Glomerular visceral epithelial cell (primary cell): Measurements from ENCODE around the gene CWC27.
"Not testable (repeated sequence)": the region's sequence is repeated elsewhere in the genome, so short reads cannot be mapped to it uniquely, and the experiment has no call there.

Experiments
- DNase-seq: peaks from one replicate; pipeline ENCODE4 v3.0.0-alpha.2; 2016; ENCODE audit errors: extremely low spot score

Gene CWC27

GRCh38 chr5:64838803-64839202 is 70.1 kb downstream of the CWC27 start:
- no peak for DNase-seq

- DNase-seq, result no peak
These were observed 71.2 kb downstream of the CWC27 start for GRCh38 chr5:64839936-64840335.

DNA sequence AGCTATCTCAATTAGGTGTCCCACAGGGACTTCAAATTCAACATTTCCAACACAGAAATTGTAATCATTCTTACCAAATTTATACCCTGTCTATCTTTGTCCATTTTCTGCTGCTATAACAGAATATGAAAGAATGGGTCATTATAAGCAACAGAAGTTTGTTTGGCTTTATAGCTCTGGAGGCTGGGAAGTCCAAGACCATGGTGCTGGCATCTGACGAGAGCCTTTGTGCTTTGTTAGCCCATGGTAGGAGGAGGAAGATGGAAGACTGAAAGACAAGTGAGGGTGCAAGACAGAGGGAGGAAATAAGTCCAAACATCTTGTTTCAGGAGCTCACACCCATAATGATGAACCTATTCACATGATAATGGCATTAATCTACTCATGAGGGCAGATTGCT is 72.2 kb downstream of the CWC27 start:
- no peak for DNase-seq

DNA sequence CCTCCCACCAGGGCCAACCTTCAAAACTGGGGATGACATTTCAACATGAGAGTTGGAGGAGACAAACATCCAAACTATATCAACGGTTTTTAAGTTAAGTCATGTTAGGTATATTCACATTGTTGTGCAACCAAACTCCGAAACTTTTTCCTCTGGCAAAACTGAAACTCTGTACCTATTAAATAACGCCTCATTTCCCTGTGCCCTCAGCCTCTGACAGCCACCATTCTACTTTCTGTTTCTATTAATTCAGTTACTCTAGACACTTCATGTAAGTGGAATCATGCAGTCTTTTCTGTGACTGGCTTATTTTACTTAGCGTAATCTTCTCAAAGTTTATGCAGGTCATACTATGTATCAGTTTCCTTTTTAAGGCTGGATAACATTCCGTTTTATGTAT is 85.0 kb downstream of the CWC27 start:
- DNase-seq, result no peak

DNA sequence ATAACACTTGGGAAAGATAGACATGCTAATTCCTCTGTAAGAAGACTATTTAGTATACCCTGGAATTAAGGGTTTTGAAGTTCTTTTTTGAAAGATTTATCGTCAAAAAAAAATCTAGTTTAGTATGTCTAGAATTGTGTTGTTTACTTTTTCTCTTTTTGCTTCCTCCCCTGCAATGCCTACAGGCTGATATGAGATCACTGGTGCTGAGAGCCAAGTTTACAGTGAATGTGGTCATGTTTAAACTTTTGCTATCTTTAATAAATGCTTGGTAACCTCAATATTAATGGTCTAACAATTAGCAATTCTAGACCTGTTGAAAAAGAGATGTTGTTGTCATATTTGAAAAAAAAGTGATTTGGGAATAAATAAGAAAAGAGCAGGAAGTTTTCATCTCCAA is 86.1 kb downstream of the CWC27 start:
- no peak for DNase-seq

- DNase-seq, result no peak
These were observed 91.2 kb downstream of the CWC27 start for GRCh38 chr5:64859881-64860280.

DNA sequence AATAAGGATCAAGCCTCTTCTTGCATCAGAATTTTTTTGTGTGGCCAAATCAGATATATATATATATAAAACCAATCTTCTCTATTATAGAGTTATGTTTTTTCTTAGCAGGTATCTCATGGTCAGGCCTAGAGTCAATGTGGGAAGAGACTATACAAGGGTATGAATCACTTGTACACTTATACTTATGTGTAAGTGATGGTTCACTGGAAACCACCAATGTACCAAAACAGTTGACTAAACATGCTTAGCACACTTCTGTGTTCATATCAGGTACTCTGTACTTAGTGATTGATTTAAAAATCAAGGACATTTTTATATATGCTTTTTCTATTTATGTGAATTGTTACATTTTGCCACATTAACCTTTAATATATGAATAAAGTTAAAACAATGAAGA is 92.6 kb downstream of the CWC27 start:
- no peak for DNase-seq

DNA sequence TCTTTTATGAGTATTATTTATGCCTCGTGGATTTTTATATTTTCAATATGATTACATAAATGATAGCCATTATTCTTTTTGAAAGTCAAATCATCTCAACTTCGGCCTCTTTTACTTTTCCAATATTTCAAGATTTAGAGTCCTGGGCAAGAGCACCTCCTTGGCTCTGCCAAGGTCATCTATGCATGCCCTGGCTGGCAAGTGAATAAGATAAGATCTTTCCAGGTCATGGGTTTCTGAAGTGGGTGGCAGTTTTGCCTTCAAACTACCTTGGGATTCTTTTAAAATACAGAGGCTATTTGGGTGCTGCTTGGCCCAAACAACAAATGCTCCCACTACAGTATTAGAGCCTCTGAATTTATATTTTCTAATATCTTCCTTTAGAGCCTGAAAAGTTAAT is 95.4 kb downstream of the CWC27 start:
- DNase-seq, result no peak

DNA sequence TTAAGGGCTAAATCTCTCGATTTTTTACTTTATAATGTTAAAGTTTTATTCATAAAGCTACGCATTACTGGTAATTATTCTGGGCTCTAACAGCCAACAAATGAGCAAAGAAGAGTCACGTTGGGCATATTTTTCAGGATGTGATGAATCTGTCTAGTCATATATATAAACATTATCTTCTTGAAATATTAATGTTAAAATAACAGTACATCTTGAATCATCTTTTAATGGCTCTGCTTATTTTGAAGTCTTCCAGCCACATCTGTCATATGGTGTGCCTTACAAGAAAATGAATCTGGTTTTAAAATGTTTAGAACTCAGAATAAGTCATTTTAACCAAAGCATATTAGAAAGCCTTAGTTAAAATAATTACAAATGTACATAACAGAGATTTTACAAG is 96.9 kb downstream of the CWC27 start:
- no peak for DNase-seq

DNA sequence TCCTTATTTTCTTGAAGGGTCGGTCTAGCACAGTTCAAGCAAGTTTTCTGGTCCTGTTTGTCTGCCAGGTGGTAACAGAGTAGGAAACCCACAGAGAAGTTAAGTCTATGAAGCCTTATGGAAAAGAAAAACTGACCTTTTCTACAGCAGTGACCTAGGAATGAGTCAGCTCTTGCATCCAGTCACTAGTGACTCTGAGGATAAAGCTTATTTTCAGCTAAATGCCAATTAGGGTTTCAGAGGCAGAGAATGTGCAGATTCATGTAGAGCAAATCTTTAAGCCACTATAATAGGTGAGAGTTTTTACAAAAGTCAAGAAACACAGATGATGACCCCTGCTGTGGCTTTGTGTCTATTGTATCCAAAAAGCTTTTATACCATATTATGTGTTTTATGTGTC is 100.7 kb downstream of the CWC27 start:
- DNase-seq, result peak; percentile 40

DNA sequence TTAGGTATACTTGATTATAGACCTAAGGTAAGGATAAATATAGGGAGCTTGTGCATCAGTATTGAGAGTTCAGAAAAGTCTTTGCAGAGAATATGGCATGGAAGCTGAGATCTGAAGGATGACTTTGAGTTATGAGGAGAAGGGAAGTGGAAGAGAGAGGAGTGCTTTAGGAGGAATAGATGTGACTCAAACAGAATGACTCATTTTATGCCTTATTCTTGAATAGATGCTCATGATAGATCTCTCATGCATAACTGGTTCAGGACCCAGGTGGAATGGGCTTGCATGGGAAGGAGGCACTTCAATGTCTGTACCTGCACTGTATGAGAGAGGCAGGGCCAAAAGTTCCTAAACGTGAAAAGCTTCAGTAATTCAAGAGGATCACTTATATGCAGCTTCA is 103.3 kb downstream of the CWC27 start:
- peak; percentile 5 for DNase-seq

DNA sequence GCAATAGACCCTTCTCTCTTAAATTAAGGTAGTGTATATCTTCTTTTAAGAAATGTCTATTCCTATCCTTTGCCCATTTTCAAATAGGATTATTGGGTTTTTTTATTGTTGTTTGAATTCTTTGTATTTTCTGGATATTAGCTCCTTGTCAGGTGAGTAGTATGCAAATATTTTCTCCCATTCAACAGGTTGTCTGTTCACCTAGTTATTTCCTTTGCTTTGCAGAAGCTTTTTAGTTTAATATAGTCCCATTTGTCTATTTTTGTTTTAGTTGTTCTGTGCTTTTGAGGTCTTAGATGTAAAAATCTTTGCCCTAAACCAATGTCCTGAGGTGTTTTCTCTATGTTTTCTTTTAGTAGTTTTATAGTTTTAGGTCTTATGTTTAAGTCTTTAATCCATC is 104.7 kb downstream of the CWC27 start:
- no peak for DNase-seq

- DNase-seq, result no peak
These were observed 106.0 kb downstream of the CWC27 start for GRCh38 chr5:64874753-64875152.

- DNase-seq, result no peak
These were observed 107.5 kb downstream of the CWC27 start for GRCh38 chr5:64876203-64876602.

- no peak for DNase-seq
These were observed 112.1 kb downstream of the CWC27 start for GRCh38 chr5:64880821-64881220.

- DNase-seq, result no peak
These were observed 115.2 kb downstream of the CWC27 start for GRCh38 chr5:64883912-64884311.

DNA sequence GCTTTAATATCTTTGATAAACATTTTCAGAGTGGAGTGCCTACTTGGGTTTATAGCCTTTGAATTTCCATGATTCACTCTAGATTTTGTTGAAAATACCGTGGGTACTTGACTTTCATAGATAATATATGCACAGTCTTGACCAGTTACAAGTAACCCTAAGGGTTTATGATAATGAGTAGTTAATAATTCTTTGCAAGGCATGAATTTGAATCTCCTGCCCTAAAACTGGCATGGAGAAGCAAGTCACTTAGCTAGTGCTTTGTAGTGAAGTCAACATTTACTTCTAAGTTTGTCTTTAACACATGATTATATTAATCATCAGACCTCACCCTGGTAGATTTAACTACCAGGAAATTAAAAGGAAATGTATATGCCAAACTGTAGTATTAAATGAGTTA is 115.8 kb downstream of the CWC27 start:
- no peak for DNase-seq

GRCh38 chr5:64887910-64888309 is 119.2 kb downstream of the CWC27 start:
- DNase-seq, result no peak

- no peak for DNase-seq
These were observed 127.0 kb downstream of the CWC27 start for GRCh38 chr5:64895748-64896147.

GRCh38 chr5:64899838-64900237 is 131.1 kb downstream of the CWC27 start:
- no peak for DNase-seq

GRCh38 chr5:64900618-64901017 is 131.9 kb downstream of the CWC27 start:
- DNase-seq, result no peak

DNA sequence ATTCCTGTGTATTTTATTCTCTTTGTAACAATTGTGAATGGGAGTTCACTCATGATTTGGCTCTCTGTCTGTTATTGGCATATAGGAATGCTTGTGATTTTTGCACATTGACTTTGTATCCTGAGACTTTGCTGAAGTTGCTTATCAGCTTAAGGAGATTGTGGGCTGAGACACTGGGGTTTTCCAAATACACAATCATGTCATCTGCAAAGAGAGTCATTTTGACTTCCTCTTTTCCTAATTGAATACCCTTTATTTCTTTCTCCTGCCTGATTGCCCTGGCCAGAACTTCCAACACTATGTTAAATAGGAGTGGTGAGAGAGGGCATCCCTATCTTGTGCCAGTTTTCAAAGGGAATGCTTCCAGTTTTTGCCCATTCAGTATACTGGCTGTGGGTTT is 138.7 kb downstream of the CWC27 start:
- not testable (repeated sequence) for DNase-seq

DNA sequence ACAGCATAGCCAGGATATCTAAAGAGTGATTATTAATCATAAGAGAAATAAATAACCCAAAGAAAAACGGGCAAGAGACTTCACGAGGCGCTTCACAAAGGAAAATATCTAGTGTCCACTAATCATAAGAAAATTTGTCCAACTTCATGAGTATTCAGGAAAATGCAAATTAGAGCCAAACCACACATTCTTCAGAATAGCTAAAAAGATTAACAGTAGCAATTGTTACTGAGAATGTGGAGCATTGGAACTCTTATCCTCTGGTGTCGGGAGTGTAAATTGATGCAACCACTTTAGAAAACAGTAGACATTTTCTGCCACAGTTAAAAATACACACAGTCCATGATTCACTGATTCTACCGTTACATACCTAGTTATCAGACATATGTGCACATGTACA is 145.7 kb downstream of the CWC27 start:
- DNase-seq, result no peak

DNA sequence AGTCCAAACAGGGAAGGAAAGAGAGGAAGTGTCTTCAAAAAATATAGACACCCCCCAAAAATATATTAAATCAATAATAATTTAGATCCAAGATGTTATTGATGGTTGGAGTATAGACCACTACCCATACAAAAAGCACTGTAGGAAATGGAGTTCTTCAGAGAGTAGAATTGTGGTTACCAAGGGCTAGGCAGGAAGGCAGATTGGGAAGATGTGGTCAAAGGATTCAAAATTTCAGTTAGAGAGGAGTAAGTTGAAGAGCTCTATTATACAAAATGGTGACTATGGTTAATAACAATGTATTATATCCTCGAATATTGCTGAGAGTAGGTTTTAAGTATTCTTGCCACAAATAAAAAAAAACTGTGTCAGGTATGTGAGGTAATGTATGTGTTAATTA is 149.4 kb downstream of the CWC27 start:
- no peak for DNase-seq

GRCh38 chr5:64921386-64921785 is 152.7 kb downstream of the CWC27 start:
- no peak for DNase-seq
